NCI-H2227 treated with DMSO at 0.1 percent for 48 hours (cell line): ENCODE measurements around the gene TRMO.

Experiments
- DNase-seq: peaks from one replicate; lab custom pipeline; 2025; lab: John Stamatoyannopoulos, UW

Gene TRMO

DNA sequence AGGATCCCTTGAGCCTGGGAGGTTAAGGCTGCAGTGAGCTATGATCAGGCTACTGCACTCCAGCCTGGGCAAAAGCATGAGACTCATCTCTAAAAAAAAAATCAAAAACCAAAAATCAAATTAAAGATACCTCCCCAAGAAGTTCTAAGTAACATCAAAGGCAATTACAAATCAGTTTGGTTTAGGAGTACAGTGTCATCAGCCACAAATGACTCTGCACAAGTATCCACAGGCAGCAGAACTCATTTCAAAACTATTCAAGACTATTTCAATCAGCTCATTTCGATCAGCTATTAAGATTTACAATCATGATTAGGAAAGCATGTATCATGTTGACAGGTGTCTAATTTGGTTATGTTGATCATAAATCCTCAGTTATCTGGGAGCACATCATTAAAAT lies 19.1 kb downstream of the TRMO start:
- DNase-seq, result no peak

DNA sequence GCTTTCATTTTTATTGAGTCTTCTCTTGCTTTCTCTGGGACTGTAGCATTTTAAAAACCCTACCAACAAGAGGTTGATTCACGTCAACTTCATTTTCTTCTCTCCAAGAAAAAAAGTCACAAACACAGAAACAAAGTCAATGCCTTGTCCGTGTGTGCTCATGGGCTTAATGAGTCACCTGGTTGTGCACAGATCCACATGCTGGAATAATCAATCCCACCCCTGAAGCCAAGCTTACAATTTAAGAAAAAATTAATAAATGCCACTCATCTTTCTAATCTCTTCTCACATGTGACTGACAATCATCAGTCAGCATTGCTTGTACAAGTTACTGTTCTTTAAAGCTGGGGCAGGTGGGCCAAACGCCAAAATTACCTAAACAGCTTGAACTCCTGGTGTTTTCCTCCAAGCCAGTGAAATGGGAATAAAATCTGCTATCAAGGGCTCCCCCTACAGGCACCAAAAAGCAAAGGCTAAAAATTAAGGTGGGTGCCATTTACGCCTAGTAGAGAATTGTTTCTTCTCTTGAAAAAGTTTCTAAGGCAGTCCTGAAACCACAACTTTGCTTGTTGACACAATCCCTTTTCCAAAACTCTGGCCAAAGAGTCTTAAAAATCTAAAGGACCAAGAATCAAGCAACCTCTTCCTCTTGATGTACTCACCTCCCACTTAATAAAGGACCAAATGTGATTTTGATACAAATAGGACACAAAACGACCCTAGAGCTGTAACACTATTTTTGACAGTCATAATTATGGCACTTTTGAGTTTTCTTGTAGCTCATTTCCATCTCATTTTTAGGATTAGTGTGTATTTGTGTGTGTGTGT lies 21.3 kb downstream of the TRMO start:
- peak; percentile 23 for DNase-seq

DNA sequence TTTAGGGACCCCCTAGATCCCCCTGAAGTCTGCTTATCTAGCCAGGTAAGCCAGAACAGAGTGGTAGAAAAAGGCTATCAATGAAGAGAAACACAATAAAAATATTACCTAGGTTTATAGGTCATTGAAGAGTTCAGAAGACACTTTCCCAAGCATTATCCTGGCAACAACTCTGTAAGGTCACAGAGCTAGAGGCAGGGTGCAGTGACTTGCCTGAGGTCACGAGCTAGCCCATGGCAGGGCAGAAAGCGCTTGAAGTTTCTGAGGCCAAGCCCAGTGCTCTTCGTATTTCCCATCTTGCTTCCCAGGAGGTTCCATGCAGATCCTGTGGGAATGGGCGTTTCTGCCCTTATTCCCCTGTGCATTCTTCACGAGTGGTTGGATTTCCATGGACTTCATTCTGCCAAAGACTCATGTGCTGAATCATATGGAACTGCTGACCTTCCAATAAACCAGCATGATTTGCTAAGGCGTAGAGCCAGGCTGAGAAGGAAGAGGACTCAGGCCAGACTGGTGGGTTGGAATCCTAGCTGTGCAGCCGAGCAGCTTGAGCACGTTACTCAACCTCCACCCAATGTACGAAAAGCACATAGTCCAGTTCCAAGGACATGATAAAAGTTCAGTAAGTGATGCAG lies 22.1 kb downstream of the TRMO start:
- DNase-seq, result no peak

DNA sequence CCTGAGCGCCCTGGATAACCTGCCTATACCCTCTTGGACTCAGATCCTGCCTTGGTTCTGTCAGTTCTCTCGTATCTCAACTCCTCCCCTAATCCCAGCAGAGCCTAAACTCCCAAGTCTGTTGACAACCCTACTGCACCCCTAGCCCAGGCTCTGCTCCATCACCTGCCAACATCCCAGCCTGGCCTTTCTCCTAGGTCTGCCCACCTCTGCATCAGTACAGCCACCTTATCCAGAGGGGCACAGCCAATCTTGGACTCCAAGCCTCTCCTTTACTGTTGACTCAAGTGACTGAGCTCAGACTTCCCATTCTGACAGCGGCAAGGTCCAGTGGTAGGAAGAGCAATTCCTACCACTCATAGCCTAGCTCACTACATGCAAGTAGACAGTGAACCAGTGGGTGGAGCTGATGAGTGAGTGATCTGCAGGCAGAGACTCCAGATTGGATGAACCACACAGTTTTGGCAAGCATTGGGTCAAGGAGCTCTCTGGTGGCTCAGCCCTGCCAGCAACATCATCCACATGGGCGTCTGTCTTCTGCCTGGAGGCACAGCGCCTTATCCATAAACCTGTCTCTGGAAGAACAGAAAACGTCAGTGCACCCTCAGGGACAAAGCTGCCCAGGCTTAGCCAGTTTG lies 26.5 kb downstream of the TRMO start:
- DNase-seq, result no peak

DNA sequence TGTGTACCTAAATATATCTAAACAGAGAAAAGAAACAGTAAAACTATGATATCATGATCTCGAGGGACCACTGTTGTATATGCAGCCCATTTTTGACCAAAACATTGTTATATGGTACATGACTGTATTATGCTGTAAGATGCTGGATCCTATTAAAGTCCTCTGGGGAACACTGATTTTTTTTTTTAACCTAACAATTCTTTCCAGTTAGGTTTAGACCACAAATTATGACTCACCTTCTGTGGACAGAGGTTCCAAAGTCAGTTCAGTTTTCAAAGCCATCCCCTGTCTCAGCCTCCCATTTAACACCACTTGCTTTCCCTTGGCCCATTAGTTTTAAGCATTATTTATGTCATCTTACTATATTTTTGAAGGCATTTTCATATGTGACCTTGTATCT lies 27.1 kb downstream of the TRMO start:
- DNase-seq, result no peak

DNA sequence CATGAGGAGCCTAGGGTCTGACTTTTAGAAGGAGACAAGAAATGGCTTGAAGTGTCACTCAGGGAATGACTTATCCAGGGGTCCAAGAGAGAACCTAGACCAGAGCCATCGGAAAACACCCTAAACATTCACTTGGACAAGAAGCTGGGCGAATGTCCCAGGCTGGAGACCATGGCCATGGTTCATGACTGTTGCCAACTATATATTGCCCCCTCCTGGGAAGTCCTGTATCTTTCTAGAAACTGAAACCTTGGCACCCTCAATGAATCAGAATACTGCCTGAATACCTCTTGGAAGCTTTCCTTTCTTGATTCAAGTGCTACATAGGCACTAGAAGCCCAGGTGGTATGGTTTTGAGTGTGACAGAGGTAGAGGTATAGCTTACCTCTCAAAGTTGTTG lies 29.9 kb downstream of the TRMO start:
- DNase-seq, result no peak

DNA sequence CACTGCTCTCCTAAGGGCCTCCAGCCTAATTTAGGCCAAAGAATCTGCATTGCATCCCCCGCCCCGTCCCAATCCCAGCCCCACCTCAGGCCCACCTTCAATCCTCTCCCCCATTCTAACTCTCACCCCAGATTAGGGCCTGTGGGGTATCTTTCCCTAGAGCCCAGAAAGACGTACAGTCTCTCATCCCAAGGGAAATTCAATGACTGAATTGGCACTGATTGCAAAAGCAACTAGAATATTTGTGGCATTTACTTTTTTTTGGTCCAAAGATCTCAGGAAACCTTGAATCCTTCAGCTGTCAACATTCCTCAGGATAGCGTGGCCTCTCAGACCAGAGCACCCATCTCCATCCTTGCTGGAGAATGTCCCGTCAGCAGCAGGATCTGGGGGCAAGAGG lies 30.6 kb downstream of the TRMO start:
- DNase-seq, result no peak

DNA sequence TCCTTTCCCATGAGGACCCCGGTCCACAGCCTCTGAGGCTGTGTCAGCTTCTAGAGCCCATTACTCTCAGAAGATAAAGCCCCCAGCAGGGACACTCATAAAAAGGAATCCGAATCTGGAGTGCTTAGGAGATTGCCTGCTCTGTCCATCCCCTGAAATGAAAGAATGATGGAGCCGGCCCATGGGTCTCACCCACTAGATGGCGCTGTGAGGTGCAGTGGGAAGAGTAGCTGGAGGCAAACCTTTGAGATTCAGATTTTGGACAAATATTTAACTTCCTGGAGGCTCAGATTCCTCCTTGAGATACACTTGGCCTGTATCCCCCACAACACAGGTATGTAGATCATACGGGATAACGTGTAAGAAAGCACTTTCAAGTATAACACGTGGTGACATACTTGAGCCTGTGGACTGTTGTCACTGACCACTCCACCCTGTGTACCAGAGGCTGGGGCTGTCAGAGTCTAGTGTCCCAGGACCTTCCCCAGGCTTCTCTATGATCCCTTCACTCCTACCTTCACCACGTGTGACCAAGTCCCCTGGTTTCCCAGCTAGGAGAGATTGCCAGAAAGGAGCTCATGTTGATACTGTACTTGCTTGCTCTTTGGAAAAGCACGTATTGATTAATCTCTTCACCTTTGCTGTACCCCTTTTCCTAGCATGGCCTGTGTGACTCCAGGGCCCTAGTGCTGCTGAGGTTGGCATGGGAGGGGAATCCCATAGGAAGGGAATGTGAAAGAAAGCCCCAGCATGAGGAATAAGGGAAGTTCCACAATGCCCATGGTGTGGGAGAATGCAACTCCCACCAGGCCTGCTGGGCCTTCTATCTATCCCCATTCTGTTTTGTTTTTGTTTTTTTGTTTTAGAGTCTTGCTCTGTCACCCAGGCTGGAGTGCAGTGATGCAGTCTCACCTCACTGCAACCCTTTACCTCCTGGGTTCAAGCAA lies 32.1 kb downstream of the TRMO start:
- DNase-seq, result no peak

DNA sequence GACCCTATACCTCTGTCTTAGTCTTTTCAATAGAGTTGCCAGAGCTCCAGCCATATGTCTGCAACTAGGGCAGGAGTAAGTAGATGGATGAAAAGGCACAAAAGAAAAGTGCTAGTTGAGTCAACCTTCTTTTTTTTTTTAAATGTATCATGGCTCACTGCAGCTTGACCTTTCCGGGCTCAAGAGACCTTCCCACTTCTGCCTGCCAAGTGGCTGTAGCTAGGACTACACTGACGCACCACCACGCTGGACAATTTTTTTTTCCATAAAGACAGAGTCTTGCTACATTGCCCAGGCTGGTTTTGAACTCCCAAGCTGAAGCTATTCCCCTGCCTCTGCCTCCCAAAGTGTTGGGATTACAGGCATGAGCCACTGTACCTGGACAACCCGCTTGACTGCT lies 42.0 kb downstream of the TRMO start:
- DNase-seq, result no peak

DNA sequence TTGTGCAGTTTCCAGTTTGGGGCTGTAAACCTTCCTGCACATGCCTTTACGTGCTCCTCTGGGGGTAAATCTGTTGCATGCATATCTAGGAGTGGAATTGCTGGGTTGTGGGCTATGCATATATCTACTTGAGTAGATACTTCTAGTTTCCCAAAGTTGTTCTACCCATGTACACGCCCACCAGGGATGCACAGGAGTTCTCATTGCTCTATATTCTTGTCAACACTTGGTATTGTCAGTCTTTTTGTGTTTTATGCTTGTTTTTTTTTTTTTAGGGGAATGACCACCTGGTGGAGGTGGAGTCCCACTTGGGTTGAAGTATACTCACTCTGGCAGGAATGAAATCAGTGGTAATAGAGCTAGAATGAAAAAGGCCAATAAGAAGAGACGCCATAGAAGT lies 46.2 kb downstream of the TRMO start:
- no peak for DNase-seq

DNA sequence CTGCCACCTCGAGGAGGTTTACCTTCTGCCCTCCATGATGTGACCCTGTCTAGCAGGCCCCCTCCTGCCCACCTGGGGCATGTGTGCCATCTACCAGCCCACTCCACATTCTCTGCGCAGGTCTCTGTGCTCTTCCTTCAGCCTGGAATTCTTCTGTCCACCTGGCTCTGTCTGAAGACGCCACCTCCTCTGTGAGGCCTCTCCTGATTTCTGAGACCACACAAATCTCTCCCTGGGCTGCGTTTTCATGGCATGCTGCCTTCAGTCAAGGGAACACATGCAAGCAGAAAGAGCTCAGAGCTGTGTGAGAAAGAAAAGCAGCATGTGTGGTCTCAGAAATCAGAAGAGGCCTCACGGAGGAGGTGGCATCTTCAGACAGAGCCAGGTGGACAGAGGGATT lies 47.2 kb downstream of the TRMO start:
- DNase-seq, result no peak

DNA sequence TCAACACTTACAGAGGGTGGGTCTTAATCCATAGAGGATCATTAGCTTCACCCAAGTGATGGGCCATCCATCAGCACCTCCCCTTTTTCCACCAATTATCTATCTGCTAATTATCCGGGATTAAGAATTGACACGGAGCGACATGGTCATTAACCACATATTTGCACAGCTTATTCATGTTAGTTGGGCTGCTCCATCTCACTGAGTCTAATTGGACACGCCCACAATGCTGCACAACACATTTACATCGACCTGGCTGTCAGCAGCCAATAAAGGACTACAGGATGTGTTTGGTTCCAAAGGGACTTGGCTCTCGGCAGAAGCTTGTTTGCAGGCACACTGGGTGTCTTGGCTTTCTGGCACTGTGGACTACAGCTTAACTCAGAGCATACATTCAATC lies 47.7 kb downstream of the TRMO start:
- DNase-seq, result no peak

DNA sequence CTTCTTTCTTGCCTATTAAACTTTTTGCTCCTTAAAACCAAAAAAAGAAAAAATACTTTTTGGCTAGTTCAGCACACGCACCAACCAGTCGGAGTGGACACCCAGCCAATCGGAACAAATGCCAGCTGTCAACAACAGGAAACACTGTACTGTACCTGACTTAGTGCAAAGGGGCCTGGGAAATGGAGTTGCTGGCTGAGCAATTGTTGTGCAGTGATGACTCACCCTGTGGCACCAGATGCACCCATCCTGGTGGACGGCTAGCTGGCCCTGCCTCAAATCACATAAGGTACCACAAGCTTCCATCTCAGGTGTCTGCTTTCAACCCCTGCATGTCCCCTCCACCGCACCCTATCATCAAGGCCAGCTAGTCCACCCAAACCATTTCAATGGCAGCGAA lies 48.4 kb downstream of the TRMO start:
- DNase-seq, result no peak

DNA sequence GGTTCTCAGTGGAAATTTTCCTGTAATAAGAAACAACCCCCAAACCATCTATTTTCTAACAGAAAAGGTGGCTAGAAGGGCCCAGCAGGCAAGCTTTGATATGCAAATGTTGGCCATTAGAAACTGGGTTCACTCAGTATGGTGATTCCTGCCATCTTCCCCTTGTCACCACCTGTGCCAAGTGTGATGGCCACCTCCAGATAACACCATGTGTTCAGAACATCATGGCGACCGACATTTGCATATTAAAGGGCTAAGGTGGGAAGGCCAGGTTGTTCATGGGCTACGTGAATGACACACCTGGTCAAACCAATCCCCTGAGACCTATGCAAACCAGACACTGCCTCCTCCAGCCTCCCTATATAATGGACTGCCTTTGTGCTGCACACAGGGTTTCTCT lies 48.9 kb downstream of the TRMO start:
- no peak for DNase-seq

DNA sequence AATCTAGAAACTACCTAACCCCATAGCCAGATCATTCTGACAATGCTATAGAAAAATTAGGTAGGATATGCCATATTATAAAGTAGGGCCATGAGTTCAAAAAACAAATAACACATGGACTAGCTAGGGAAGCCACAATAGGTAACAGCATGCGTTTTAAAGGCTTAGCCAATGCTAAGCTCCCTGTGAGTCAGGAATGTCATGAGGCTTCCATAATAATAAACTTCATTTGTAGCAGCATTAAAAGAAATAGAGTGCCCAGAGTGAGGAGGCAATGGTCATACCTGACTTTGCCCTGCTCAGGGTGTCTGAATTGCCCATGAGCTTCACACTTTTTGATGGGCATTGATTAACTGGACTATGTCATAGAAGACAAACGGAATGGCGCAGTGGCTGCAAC lies 53.4 kb downstream of the TRMO start:
- DNase-seq, result no peak

DNA sequence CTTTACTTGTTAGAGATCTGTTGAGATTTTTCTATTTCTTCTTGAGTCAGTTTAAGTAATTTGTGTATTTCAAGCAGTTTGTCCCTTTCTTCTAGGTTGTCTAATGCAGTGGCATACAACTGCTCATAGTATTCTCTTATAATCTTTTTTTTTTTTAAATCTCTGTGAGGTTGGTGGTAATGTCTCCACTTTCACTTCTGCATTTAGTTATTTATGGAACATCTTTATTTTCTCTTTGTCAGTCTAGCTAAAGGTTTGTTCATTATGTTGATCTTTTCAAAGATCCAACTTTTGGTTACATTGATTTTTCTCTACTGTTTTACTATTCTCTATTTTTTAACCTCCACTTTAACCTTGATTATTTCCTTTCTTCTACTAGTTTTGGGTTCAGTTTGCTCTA lies 55.5 kb downstream of the TRMO start:
- no peak for DNase-seq

DNA sequence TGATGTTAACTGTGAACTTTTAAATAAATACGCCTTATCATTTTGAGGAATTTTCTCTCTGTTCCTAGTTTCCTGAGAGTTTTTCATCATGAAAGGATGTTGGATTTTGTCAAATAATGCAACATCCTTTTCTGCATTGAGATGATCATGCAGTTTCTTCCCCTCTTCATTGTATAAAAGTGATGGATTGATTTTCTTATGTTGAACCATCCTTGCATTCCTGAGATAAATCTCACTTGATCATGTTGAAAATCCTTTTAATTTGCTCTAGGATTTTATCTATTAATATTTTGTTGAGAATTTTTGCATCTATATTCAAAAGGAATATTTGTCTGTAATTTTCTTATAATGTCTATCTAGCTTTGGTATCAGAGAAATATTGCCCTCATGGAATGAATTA lies 56.0 kb downstream of the TRMO start:
- DNase-seq, result no peak

DNA sequence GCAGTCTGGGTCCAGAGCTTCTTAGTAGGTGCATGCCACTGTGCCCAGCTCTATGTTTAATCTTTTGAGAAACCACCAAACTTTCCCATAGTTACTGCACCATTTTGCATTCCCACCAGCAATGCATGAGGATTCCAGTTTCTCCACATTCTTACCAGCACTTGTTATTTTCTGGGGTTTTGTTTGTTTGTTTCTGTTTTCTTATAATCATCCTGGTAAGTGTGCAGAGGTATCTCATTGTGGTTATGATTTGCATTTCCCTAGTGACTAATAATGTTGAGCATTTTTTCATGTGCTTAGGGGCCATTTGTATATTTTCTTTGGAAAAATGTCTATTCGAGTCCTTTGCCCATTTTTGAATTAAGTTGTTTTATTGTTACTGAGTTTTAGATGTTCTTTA lies 57.9 kb downstream of the TRMO start:
- DNase-seq, result no peak

DNA sequence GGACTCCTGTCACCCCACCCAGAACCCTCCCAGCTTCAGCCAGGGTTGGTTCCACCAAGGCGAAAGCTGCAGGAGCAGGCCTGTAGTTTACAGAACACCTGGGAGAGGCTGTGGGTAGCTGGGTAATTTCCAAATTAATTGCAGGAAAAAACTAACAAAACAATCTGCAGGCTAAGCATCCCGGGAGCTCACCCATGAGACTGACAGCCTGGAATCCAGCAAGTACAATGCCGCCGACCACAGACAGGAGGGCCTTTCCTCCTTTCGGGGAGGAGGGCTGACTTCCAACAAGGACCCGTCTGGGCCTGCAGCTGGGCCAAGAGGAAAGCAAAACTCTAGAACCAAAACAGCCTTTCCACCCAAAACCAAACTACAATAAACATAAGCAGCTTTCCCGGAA lies 59.0 kb downstream of the TRMO start:
- DNase-seq, result no peak

DNA sequence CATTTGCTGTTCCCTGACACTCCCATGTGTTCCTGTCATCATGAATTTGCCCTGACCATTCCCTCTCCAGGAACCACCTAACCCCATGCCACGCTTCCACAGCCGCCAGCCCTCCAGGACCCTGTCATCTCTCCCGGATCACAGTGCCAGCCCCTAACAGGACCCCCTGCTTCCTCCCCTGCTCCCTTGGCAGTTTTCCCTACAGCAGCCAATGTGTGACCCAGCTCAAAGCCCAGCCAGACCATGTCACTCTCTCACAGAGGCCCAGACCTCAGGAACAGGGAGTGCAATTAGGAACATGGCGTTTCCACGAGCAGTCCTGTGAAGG lies 61.2 kb downstream of the TRMO start:
- DNase-seq, result no peak

DNA sequence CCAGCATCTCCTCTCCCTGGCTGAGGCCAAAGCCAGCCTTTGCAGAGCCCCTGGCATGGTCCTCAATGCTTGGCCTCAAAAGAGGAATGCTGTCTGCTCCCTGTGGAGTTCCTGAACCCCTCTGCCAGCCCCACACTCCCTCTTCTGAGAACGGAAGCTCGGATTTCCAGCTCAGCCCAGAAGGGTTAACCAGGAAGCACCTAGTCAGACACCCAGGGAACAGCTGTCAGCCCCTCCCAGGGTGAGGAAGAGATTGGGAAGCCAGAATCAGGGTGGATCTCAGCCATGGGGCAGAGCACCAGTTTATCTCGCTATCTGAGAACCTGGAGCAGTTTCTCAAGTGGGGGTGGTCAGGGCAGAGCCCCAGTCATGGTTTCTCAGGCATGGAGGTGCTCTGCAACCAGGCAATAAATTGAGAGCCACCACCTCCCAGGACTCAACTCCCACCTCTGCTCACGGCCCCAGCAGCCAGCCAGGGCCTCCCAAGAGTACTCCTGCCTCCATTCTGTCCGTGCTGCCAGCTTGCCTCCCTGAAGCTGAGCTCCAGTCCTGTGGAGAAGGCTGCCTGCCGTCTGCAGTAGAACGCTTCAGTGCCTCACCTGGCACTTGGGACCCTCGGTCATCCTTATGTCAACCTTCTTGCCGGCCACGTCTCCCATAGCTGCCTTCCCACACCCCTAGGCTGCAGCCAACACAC lies 61.7 kb downstream of the TRMO start:
- DNase-seq, result no peak

DNA sequence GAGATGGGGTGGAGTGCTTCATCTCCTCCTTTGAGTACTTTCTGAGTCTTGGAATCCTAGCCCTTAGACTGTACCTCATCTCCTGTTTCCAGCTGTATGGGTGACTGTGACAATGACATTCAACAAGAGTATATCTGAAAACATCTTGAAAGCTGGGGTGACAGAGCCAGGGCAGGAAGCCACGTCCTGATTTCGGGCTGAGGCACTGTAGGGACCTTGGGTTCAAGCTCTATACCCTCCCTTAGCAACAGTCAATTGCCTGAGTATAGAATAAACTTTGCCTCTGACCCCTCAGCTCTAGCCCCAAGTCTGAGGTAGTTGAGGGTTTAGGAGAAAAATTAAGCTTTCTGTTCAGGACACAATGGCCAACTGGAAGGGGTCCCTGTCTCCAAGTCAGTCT lies 63.0 kb downstream of the TRMO start:
- DNase-seq, result no peak
